HG02884 (cell line): Measurements from ENCODE around the gene FLRT2.

ENCODE experiments used
- ATAC-seq: cut with Tn5 transposase; IDR thresholded peaks from one replicate; pipeline ENCODE4 v1.9.1; 2021; ENCODE audit warnings: mild to moderate bottlenecking, moderate library complexity; ENCODE audit not compliant: unreplicated experiment

FLRT2 gene

DNA sequence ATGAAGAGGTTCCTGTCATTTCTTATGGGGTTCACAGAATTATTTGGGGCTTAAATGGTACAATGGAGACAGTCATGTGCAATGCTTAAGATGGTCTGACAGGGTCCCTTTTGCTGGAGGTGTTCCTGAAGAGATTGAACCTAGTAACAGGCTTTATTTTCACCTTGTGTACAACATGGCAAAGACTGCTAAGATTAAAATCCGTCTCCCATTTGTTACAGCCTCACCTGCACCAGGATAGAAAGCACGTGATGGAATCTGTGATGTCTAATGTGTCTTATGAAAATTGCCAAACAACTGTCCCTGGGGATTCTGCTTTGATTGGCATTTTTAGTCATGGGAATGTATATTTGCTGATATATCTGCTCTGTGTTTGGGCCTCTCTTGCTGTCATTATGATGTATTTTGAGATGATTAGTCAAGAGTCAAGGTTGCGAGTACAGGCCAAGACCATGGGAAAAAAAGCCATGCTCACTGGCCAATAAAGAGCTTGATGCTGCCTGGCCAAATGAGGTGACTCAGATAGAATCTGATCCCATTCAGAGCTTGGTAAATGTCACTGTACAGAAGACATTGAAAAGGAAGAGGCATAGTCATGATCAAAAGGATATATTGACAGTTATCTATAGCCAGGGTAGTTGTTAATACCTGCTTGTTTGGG lies 96.1 kb downstream of the FLRT2 start:
- ATAC-seq = no peak

DNA sequence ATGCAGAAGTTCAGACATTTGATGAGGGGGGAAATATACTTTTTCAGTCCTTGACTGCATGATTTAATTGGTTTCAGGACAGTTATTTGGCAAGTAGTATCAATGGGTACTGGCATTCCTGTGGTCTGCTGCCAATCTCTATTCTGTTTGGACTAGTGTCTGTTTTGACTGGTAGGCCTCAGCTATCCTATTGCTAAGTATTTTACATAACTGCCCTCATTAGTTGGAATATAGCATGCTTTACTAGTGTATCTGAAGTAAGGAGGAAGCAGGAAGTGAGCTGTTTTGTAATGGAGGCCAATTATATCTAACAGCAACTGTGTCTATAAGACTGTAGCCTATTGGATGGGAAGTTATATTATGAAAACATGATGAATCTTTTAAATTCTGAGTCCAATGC lies 104.3 kb downstream of the FLRT2 start:
- ATAC-seq = no peak

DNA sequence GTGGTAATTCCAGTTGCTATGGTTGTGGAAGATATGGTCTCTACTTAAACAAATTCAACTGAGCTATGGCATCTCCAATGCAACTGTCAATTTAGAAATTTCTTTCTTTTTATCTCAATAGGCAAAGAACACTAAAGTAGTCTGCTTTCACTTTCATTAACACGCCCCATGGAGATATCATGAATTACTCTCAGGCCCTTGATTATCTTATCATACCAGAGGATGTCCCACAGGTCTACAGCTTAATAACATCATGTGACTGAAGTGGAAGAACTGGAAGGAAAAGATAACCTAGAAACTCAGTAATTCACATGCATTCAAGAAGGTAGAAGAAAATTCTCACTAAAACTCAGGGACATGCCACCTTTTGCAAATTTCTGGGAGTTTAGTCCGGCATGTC lies 114.3 kb downstream of the FLRT2 start:
- ATAC-seq = no peak

DNA sequence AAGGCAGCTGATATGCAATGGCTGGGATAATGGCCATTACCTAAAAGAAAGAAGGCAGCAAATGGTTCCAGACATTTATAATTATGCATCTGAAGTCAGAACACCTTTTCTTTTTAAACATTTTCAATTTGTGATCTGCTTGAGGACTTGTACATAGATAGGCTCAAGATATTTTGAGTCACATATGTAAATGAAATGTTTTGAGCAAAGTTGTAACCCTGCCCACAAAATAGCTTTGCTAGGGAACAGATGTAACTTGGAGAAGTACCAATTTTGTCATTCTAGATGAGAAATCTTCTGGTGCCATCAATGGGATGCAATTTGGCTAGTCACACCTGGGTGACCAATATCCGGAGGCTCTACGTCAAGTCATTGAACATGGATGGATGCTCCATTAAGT lies 123.1 kb downstream of the FLRT2 start:
- ATAC-seq = no peak

DNA sequence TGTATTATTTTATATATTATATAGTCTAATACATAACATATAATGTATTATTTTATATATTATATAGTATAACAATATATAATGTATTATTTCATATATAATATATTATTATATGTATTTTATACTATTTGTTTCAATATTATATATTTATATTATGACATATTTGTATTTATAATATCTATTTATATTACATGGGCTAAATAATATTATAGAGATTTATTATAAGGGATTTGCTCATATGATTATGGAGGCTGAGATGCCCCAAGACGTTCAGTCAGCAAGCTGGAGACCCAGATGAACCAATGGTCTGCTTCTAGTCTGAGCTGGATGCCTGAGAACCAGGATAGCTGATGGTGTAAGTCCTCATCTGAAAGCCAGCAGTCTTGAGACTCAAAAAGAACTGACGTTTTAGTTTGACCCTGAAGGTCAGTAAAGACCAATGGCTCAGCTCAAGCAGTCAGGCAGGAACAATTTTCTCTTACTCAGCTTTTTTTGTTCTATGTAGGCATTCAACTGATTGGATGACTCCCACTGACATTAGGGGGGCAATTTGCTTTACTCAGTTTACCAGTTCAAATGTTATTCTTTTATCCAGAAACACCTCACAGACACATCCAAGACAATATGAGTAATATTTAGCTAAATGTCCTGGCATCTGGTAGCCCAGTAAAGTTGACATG lies 130.4 kb downstream of the FLRT2 start:
- no peak for ATAC-seq

DNA sequence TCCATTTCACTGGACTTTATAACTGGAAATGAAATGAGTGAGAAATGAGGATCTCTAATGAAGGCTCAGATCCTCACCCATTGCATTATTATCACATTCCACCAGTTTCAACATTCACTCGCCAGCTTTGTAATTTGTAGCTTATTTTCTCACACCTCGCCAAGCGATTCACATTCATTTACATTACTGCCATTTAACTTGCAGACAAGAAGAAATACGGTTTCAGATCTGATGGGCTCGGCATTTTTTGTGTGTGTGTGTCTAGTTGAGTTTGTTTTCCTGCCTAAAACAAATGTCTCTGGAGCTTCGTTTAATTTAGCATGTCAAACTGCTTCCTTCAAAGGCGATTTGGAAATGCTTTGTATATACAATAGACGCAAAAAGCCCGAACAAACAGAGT lies 132.2 kb downstream of the FLRT2 start:
- no peak for ATAC-seq

DNA sequence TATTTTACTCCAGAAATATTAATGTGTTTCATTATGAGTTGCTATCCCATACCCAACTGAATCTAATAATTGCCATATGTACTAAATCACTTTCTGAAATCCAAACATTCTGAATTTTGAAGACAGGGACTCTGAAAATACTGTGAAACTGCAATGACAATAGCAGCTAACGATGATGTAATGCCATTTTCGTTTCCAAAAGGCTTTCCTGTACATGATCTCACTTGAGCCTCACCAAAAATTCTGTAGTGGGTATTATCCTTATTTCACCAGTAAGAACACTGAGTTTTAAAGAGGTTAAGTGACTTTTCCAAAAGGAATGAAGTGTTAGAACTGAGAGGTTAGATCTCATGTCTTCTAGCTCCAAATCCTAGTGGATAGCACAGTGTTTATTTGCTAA lies 133.3 kb downstream of the FLRT2 start:
- no peak for ATAC-seq

DNA sequence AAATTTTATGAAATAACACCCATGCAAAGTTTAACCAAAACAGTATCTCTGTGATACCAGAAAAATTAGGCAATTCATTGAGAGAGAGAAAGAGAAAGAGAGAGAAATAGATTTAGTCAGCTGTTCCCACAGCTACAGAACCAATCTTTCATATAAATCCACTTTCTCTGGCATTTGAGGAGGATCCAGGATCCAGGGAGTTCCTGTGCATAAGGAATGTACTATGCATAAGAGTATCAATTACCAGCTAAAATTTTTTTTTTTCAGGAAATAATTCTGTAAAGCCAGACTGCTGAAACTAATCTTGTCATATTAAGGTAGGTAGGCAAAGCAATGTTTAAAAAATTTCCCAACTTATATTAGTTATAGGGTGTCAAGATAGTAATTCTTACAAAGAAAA lies 133.7 kb downstream of the FLRT2 start:
- ATAC-seq = no peak

DNA sequence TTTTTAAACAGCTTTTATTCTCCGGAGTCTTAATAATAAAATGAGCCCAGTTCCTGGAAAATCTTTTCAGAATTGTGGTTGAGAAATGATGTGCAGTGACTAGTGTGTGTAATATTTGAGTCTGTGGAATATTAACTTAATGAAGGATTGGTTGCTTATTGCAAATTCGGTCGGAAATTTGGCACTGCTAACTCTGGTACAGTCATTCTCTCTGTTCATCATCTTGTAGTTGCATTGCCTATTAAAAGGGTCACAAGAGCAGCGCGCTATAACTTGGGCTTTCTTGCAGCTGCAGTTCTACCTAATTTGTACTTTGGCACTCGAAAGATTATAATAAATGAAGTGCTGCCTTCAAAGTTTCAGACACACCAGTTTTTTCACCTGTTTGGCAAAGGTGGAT lies 146.0 kb downstream of the FLRT2 start:
- no peak for ATAC-seq

DNA sequence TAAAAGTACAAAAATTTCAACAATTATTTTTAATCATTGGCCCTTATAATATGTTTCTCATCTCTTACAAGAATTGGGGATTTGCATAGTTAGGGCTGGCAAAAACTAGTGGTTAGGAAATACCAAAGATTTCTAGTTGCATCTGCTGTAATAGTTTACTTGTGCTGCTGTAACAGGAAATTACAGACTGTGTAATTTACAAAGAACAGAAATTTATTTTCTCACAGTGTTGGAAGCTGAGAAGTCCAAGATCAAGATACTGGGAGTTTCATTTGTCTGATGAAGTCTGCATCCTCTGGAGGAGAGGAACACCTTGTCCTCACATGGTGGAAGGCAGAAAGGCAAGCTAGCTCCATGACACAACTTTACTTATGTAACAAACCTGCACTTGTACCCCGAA lies 157.0 kb downstream of the FLRT2 start:
- ATAC-seq = no peak

DNA sequence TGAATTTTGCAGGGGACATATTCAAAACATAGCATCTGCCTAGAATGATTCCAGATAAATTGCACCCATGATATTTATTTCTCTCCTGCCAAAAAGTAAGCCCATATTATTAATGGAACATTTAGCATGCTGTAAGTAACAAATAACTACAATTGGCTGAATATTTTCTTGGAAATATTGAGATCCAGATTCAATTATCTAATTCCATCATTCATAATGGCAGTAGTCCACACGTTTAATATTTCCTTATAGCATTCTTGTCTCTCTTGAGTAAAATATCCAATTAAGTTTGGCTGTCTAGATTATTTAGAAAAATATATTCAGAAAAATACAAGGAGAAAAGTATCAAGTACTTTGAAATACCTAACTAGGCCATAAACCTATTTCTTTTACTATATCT lies 157.5 kb downstream of the FLRT2 start:
- ATAC-seq = no peak

DNA sequence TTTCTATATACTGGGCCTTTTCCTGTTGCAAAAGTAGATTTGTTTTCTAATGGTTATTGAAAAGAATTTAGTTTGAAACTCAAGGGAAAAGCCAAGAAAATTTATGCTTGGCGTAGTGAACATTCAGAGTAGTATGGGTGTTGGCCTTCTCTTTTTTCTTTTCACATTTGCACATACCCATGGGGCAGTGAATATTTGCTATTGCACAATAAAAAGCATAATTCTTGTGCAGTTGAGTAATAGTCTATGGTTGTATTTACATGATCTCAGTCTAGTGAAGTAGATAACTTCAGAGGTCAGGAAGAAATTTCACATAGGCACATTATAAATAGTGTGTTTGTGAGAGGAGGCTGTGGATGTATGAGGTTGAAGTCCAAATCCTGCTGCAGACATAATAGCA lies 158.1 kb downstream of the FLRT2 start:
- ATAC-seq = no peak

DNA sequence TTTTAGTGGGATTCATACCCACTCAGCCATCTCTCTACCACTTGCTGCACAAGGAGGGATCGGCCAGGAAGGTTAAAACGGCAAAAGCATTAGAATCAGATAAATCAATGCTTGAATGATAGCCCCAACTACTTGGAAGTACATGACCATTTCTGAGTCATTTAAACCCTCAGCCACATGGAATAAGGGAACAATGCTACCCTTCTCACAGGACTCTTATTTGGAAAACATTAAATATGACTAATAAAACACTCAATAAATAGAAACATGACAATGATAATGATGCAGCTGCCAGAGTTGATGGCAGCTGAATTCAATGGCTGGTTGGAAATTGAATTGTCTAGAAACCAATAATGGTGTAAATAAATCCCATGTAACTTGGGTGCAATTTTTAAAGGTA lies 165.4 kb downstream of the FLRT2 start:
- no peak for ATAC-seq

DNA sequence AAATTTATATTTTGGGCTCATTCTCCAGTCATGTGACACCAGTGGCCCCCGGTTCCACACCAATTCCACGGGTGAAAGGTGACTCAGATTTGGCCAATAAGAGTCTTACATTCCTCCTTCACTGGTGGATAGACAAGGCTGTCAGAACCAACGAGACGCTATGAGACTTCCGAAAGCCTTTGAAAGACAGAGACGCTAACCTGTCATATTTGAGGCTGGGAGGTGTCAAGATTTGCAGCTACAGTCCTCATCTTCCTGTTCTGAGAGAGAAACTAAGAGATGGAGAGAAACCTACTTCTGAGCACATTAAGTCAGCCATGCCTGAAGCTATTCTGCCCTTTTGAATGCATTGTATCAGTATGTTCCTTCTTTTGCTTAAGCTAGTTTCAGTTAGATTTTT lies 171.2 kb downstream of the FLRT2 start:
- ATAC-seq = no peak

DNA sequence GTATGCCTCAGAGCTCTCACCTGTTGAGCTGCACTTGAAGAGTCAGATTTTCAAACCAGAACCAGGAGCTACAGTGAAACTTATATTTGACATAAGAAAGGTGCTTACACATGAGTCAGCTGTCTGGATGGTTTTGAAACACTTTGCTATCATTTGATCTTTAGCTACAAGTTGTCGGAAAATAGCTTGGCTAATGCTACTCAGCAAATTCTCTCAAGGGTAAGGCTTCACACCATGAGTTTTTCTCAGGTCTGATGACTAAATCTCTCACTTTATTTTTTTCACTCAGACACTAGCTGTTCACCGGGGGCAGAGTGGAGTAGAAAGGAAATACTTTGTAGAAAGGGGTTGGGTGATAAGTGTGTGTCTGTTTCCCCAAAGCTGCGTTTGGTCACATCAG lies 171.8 kb downstream of the FLRT2 start:
- no peak for ATAC-seq

DNA sequence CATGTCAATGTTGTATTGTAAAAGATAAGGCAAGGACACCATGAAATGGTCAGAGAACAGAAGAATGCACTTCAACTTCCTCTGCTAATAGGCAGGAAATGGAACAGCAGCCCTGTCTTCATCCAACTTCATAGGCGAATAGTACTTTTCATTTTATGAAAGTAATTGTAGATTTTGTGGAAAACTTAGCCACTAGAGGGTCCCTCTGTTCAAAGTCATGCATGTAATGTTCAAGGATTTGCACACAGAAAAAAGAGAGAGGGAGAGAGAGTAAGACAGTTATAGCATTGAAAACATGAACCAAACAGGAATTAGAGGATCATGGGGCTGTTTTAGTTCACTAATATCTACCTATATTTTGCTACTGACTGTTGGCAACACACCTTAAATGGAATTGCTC lies 172.2 kb downstream of the FLRT2 start:
- ATAC-seq = no peak

DNA sequence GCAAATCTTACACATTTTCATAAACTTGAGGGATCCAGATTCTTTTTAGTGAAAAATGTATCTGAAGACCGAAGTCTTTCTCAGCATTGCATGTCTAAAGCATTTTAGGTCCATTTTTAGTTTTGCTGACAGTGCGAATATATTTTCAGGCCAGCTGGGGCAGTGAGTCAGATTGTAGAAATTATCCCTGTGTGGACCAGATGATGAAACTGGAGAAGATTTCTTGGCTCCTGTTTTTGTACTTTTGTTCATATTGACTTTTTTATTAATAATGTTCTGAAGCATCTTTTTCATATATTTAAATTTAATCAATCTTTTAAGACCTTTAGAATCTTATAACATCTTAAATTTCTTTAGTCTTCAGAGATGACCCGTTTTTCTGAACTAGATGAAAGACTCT lies 173.1 kb downstream of the FLRT2 start:
- ATAC-seq = no peak
